ENCODE measurements around the gene TDG. TPM values are rescaled to one million over a fixed set of nuclear protein-coding genes. Genes with fewer than 3 reads are reported as not detected.

TDG gene
- total RNA-seq, 1 experiment from 2014 or later: 16.9 TPM

- in situ Hi-C loops (cut with HindIII; ENCODE audit: low pct_unique_long_range_greater_than_20kb, low sequenced_read_pairs): no loop called here
- no peak for DNase-seq (ENCODE audit: low read depth)
Measured at GRCh38 chr12:103956509-103957027, 9.1 kb upstream of the TDG start.

DNA sequence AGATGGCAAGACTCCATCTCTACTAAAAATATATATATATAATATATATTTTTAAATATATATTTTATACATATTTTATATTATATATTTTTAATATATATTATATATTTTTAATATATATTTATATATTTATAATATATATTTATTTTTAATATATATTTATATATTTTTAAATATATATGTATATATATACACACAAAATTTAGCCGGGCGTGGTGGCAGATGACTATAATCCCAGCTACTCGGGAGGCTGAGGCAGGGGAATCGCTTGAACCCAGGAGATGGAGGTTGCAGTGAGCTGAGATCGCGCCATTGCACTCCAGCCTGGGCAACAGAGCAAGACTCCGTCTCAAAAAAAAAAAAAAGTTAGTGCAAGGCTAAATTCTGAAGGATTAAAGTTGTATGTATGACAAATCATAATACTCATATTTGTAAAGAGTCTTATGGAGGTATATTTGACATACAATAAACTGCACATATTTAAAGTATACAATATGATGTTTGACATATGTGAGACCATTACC lies 7.7 kb upstream of the TDG start:
- in situ Hi-C loops (cut with HindIII; ENCODE audit: low pct_unique_long_range_greater_than_20kb, low sequenced_read_pairs): no loop called here
- DNase-seq (ENCODE audit: low read depth): no peak

GRCh38 chr12:103958621-103959020 lies 7.1 kb upstream of the TDG start:
- in situ Hi-C loops (cut with HindIII; ENCODE audit: low pct_unique_long_range_greater_than_20kb, low sequenced_read_pairs): no loop called here
- DNase-seq (ENCODE audit: low read depth): peak; percentile 12

DNA sequence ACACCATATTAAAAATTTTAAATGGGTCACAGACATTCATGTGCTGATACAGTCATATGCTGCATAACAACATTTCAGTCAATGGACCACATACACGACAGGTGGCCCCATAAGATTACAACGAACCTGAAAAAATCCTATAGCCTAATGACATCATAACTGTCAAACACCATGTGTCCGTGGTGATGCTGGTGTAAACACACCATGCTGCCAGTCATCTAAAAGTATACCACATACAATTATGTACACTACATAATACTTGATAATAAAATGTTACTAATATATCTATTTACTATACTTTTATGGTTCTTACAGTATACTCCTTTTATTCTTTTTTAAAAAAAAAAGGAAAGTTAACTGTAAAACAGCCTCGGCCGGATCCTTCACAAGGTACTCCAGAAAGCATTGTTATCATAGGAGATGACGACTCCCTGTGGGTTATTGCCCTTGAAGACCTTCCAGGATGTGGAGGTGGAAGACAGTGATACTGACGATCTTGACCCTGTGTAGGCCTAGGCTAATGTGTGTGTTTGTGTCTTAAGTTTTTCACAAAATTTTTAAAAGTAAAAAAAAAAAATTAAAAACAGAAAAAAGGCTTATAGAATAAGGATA lies 5.0 kb upstream of the TDG start:
- no peak for DNase-seq (ENCODE audit: low read depth)
- in situ Hi-C loops (cut with HindIII; ENCODE audit: low pct_unique_long_range_greater_than_20kb, low sequenced_read_pairs): no loop called here

GRCh38 chr12:103962493-103962892 lies 3.2 kb upstream of the TDG start:
- in situ Hi-C loops (cut with HindIII; ENCODE audit: low pct_unique_long_range_greater_than_20kb, low sequenced_read_pairs): no loop called here
- peak; percentile 11 for DNase-seq (ENCODE audit: low read depth)

- in situ Hi-C loops (cut with HindIII; ENCODE audit: low pct_unique_long_range_greater_than_20kb, low sequenced_read_pairs): no loop called here
- no peak for DNase-seq (ENCODE audit: low read depth)
Measured at GRCh38 chr12:103964805-103965204, 867 bp upstream of the TDG start.

GRCh38 chr12:103965255-103965589 lies 450 bp upstream of the TDG start:
- in situ Hi-C loops (cut with HindIII; ENCODE audit: low pct_unique_long_range_greater_than_20kb, low sequenced_read_pairs): no loop called here
- no peak for DNase-seq (ENCODE audit: low read depth)

DNA sequence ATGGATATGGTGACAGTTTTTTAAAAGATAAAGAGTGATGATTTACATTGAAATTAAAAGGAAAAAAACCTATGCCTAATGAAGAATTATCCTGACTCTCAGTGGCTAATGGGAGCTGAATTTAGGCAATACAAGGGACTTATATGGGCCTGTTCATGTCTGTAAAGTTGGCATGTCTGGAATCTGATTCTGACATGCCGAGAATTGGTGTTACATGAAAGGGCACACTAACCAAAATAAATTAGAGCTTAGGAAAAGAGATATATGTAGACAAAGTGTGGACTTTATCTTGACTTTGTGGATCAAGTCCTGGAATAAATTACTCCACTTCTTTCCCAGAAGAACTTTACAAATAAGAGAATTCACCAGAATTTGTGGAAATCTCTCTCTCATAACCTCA lies 1.1 kb downstream of the TDG start:
- DNase-seq (ENCODE audit: low read depth): no peak
- in situ Hi-C loops (cut with HindIII; ENCODE audit: low pct_unique_long_range_greater_than_20kb, low sequenced_read_pairs): no loop called here

- DNase-seq (ENCODE audit: low read depth): no peak
- in situ Hi-C loops (cut with HindIII; ENCODE audit: low pct_unique_long_range_greater_than_20kb, low sequenced_read_pairs): no loop called here
Measured at GRCh38 chr12:103969391-103969790, 3.7 kb downstream of the TDG start.

DNA sequence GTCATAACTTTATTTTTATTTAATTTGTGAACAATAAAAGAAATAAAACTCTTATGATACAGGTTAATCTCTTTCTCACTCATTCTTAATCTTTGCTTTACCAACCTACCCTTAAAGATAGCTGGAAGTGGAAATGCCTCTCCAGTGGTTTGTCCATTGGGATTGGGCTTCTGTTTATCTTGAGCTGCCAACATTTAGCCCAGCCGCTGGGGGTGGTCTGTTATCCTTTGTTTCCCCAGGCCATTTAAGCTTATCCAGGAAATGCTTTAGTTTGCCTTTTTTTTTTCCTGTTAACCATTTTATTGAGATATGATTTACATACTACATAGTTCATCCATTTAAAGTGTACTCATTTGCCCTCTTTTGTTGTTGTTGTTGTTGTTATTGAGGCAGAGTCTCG lies 8.2 kb downstream of the TDG start:
- no peak for DNase-seq (ENCODE audit: low read depth)
- in situ Hi-C loops (cut with HindIII; ENCODE audit: low pct_unique_long_range_greater_than_20kb, low sequenced_read_pairs): no loop called here

DNA sequence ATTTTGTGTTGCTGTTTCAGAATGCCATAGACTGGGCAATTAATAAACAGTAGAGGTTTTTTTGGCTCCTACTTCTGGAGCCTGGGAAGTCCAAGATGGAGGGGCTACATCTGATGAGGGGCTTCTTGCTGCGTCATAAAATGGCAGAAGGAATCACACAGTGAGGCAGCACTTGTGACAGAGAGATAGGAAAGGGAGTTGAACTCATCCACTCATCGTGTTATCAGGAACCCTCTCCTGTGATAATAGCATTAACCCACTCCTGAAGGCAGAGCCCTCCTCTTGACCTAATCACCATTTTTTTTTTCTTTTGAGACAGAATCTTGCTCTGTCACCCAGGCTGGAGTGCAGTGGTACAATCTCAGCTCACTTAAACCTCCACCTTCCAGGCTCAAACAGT lies 9.7 kb downstream of the TDG start:
- in situ Hi-C loops (cut with HindIII; ENCODE audit: low pct_unique_long_range_greater_than_20kb, low sequenced_read_pairs): no loop called here
- no peak for DNase-seq (ENCODE audit: low read depth)

GRCh38 chr12:103978384-103978982 lies 12.8 kb downstream of the TDG start:
- in situ Hi-C loops (cut with HindIII; ENCODE audit: low pct_unique_long_range_greater_than_20kb, low sequenced_read_pairs): no loop called here
- no peak for DNase-seq (ENCODE audit: low read depth)

DNA sequence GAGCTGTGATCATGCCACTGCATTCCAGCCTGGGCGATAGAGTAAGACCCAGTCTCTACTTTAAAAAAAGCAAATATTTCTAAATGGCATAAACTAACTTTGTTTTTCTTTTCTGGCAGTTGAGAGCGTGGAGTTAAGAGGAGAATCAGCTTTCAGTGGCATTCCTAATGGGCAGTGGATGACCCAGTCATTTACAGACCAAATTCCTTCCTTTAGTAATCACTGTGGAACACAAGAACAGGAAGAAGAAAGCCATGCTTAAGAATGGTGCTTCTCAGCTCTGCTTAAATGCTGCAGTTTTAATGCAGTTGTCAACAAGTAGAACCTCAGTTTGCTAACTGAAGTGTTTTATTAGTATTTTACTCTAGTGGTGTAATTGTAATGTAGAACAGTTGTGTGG lies 21.2 kb downstream of the TDG start:
- in situ Hi-C loops (cut with HindIII; ENCODE audit: low pct_unique_long_range_greater_than_20kb, low sequenced_read_pairs): no loop called here
- no peak for DNase-seq (ENCODE audit: low read depth)

DNA sequence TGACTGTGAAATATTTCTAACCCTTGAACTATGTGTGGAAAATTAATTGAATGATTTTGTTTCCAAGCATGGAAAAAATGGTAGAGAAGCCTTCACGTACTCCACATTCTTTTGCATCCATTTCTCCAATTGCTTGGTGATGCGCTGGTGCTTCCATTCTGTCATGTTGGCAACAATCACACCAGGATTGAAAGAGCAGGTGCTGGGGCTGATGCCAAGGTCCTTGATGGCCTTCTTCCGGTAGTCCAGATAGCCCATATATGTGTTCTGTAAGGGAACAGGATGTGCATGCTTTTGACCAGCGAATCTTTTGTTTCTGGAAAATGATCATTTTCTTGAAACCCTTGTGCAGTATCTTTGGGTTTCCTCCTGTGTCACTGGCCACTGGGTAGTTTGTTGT lies 28.6 kb downstream of the TDG start:
- DNase-seq (ENCODE audit: low read depth): no peak
- in situ Hi-C loops (cut with HindIII; ENCODE audit: low pct_unique_long_range_greater_than_20kb, low sequenced_read_pairs): no loop called here

- no peak for DNase-seq (ENCODE audit: low read depth)
- in situ Hi-C loops (cut with HindIII; ENCODE audit: low pct_unique_long_range_greater_than_20kb, low sequenced_read_pairs): no loop called here
Measured at GRCh38 chr12:103996595-103996994, 30.9 kb downstream of the TDG start.

- DNase-seq (ENCODE audit: low read depth): no peak
- in situ Hi-C loops (cut with HindIII; ENCODE audit: low pct_unique_long_range_greater_than_20kb, low sequenced_read_pairs): no loop called here
Measured at GRCh38 chr12:103997286-103997900, 31.7 kb downstream of the TDG start.

DNA sequence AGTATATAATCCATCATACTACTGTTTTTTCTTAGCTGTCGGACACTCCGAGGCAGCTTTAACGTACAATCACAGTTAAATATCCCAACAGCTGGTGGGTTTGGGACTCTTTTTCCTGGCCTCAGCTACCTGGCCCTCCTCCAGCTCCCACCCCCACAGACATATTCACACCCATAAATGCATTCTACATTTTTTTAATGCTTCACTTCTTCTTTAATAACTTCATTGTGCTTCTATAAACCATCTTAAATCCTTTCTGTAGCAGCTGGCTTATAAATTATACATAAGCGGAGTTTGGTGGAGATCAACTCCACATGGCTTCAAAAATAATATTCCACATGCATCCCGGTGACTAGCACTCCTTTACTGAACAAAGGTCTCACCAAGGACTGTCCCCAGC lies 33.3 kb downstream of the TDG start:
- DNase-seq (ENCODE audit: low read depth): no peak
- in situ Hi-C loops (cut with HindIII; ENCODE audit: low pct_unique_long_range_greater_than_20kb, low sequenced_read_pairs): no loop called here

GRCh38 chr12:104000807-104001434 lies 35.2 kb downstream of the TDG start:
- in situ Hi-C loops (cut with HindIII; ENCODE audit: low pct_unique_long_range_greater_than_20kb, low sequenced_read_pairs): no loop called here
- DNase-seq (ENCODE audit: low read depth): no peak

DNA sequence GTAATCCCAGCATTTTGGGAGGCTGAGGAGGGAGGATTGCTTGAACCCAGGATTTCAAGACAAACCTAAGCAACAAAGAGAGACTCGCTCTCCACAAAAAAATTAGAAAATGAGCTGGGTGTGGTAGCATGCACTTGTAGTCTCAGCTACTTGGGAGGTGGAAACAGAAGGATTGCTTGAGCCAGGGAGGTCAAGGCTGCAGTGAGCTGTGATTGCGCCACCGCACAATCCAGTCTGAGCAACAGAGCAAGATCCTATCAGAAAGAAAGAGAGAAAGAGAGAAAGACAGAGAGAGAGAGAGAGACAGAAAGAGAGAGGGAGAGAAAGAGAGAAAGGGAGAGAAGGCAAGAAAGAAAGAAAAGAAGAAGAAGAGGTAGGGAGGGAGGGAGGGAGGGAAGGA lies 37.0 kb downstream of the TDG start:
- in situ Hi-C loops (cut with HindIII; ENCODE audit: low pct_unique_long_range_greater_than_20kb, low sequenced_read_pairs): no loop called here
- DNase-seq (ENCODE audit: low read depth): no peak
